GM19395 (cell line): Measurements from ENCODE around the gene PDE4DIP.
"Not testable (repeated sequence)": the region's sequence is repeated elsewhere in the genome, so short reads cannot be mapped to it uniquely, and the experiment has no call there.

Experiments used
- ATAC-seq: cut with Tn5 transposase; IDR thresholded peaks from one replicate; pipeline ENCODE4 v1.9.1; 2021; ENCODE audit warnings: mild to moderate bottlenecking, moderate library complexity; ENCODE audit not compliant: unreplicated experiment

Gene PDE4DIP

GRCh38 chr1:149064611-149065010, 220.4 kb downstream of the PDE4DIP start:
- ATAC-seq = not testable (repeated sequence)

- not testable (repeated sequence) for ATAC-seq
These were observed 231.4 kb downstream of the PDE4DIP start for GRCh38 chr1:149075505-149076127.
